GM12878 (cell line): Measurements from ENCODE around the gene ST7. TPM values are rescaled to one million over a fixed set of nuclear protein-coding genes. Genes with fewer than 3 reads are reported as not detected.
A peak's percentile ranks its signal among the peaks of the same experiment; 100 is the strongest.

ENCODE experiments used
- BACH1 ChIP-seq: fragments of 450-650 bp; IDR thresholded peaks from 2 replicates; pipeline ENCODE4 v1.6.1; 2017; ENCODE audit warnings: mild to moderate bottlenecking, borderline replicate concordance
- BHLHE40 ChIP-seq, 2 experiments: fragments of 450-650 bp in 1 of 2; IDR thresholded peaks; 2 replicates each; pipeline ENCODE4 v1.6.1; 2011 to 2017; ENCODE audit warnings: low read depth in 2 of 2, borderline replicate concordance in 1 of 2, improper control_type of control experiment in 1 of 2, low read length in 1 of 2, mild to moderate bottlenecking in 1 of 2
- BMI1 ChIP-seq: fragments of 450-650 bp; IDR thresholded peaks from 2 replicates; pipeline ENCODE4 v1.6.1; 2016; ENCODE audit warnings: mild to moderate bottlenecking, moderate library complexity, borderline replicate concordance
- CBFB ChIP-seq: IDR thresholded peaks from 2 replicates; pipeline ENCODE4 v1.6.1; 2016; ENCODE audit warnings: antibody characterized with exemption, low read depth
- CREB1 ChIP-seq: IDR thresholded peaks from 2 replicates; pipeline ENCODE4 v1.6.1; 2012; ENCODE audit warnings: low read depth, mild to moderate bottlenecking, inconsistent platforms
- DPF2 ChIP-seq: fragments of 450-650 bp; IDR thresholded peaks from 2 replicates; pipeline ENCODE4 v1.6.1; 2017; ENCODE audit warnings: mild to moderate bottlenecking
- EED ChIP-seq: sonication (generic); IDR thresholded peaks from 2 replicates; pipeline ENCODE4 v1.6.1; 2016; ENCODE audit warnings: antibody characterized with exemption, low read depth
- ETV6 ChIP-seq, 2 experiments: fragments of 450-650 bp in 1 of 2; IDR thresholded peaks in 1 of 2; conservative IDR thresholded peaks in 1 of 2; 2 replicates each; pipeline ENCODE4 v1.6.1; 2014; ENCODE audit warnings: antibody characterized with exemption in 1 of 2, borderline replicate concordance in 1 of 2, low read depth in 1 of 2, mild to moderate bottlenecking in 1 of 2, moderate library complexity in 1 of 2
- GATAD2B ChIP-seq: fragments of 450-650 bp; conservative IDR thresholded peaks from 2 replicates; pipeline ENCODE4 v1.6.1; 2017; ENCODE audit warnings: low read depth, mild to moderate bottlenecking, moderate library complexity
- MXI1 ChIP-seq: fragments of 150-350 bp; IDR thresholded peaks from 2 replicates; pipeline ENCODE4 v1.6.1; 2011; ENCODE audit warnings: low read depth, mild to moderate bottlenecking, inconsistent platforms, low read length, improper control_type of control experiment
- MYC ChIP-seq: IDR thresholded peaks from 2 replicates; pipeline ENCODE4 v1.6.1; 2011; ENCODE audit warnings: mild to moderate bottlenecking, low read length, moderate library complexity, inconsistent platforms; ENCODE audit not compliant: insufficient read depth, insufficient replicate concordance, insufficient read length, severe bottlenecking
- NFXL1 ChIP-seq: fragments of 450-650 bp; IDR thresholded peaks from 2 replicates; pipeline ENCODE4 v1.6.1; 2017; ENCODE audit warnings: antibody characterized with exemption, mild to moderate bottlenecking, borderline replicate concordance
- PAX5 ChIP-seq: IDR thresholded peaks from 2 replicates; pipeline ENCODE4 v1.6.1; 2011; ENCODE audit warnings: low read depth, low read length, borderline replicate concordance
- PML ChIP-seq: IDR thresholded peaks from 2 replicates; pipeline ENCODE4 v1.6.1; 2012; ENCODE audit warnings: low read length, inconsistent platforms
- POLR2AphosphoS2 ChIP-seq: IDR thresholded peaks from 2 replicates; pipeline ENCODE4 v1.6.1; 2011; ENCODE audit warnings: low read depth, mild to moderate bottlenecking, low read length, improper control_type of control experiment, moderate library complexity
- POLR2AphosphoS5 ChIP-seq: IDR thresholded peaks from 2 replicates; pipeline ENCODE4 v1.6.1; 2011; ENCODE audit warnings: mild to moderate bottlenecking, low read length, inconsistent platforms
- RELB ChIP-seq: fragments of 450-650 bp; IDR thresholded peaks from 2 replicates; pipeline ENCODE4 v1.6.1; 2017; ENCODE audit warnings: low read depth, mild to moderate bottlenecking, moderate library complexity
- REST ChIP-seq: IDR thresholded peaks from 2 replicates; pipeline ENCODE4 v1.6.1; 2012; ENCODE audit warnings: mild to moderate bottlenecking, low read depth, low read length
- SIN3A ChIP-seq: IDR thresholded peaks from 2 replicates; pipeline ENCODE4 v1.6.1; 2012; ENCODE audit warnings: low read depth, low read length, improper control_type of control experiment
- TCF7 ChIP-seq: IDR thresholded peaks from 2 replicates; pipeline ENCODE4 v1.6.1; 2014; ENCODE audit warnings: antibody characterized with exemption, borderline replicate concordance
- ZBTB33 ChIP-seq: fragments of 450-650 bp; IDR thresholded peaks from 2 replicates; pipeline ENCODE4 v1.6.1; 2017; ENCODE audit warnings: mild to moderate bottlenecking
- ZNF207 ChIP-seq: fragments of 450-650 bp; IDR thresholded peaks from 2 replicates; pipeline ENCODE4 v1.6.1; 2014; ENCODE audit warnings: antibody characterized with exemption, mild to moderate bottlenecking, borderline replicate concordance
- polyA plus RNA-seq, 11 experiments: library from polyadenylated mRNA; depleted of rRNA in 4 of 11; unstranded in 6 of 11; stranded (reverse) in 5 of 11; fragments of >200 nt; fragmentation: Nextera tagmentation in 4 of 11; fragmentation: Illumina TruSeq in 1 of 11; extraction: Ambion mirVana in 4 of 11; extraction: Trizol in 1 of 11; gene quantifications; 1 replicate in 1 of 11; 2 replicates in 10 of 11; pipeline versions ENCODE4 v1.2.1 to v1.2.3, GENCODE V29; 2011 to 2016; ENCODE audit warnings: inconsistent platforms in 2 of 11, missing spikeins in 2 of 11, low read depth in 1 of 11
- total RNA-seq, 4 experiments: library from RNA; depleted of rRNA in 3 of 4; stranded (reverse); fragments of >200 nt in 3 of 4; fragmentation: Illumina TruSeq in 1 of 4; extraction: Trizol in 1 of 4; gene quantifications; 2 replicates each; pipeline versions ENCODE4 v1.2.1 to v1.2.3, GENCODE V29; 2013 to 2021

Gene ST7
- total and polyA plus RNA-seq, 10 of the 15 experiments (the other 5 are each of a cell fraction or from before 2014, with no cell fraction given), result 27.7 to 76.4 (median 53.6) TPM

- TF ChIP-seq MYC (no peak), POLR2AphosphoS5 (peak; percentile 60; the same call in 1 of the 2 replicates), NFXL1 (no peak), GATAD2B (peak; percentile 84; the same call in 1 of the 2 replicates), BHLHE40 (IDR thresholded peaks at IDR 0.05; ENCODE audit: borderline replicate concordance in 1 of 2, low read depth in 2 of 2, low read length in 1 of 2) (0 out of 4 replicates have a peak, but pooled peaks have one; percentile 5 to 22), ZBTB33 (no peak), CBFB (no peak), PAX5 (no peak), DPF2 (peak; percentile 85), RELB (0 out of 2 replicates have a peak, but pooled peaks have one; percentile 36), BACH1 (no peak), EED (peak; percentile 78), ETV6 (conservative IDR thresholded peaks at IDR 0.05 in 1 of 2, IDR thresholded peaks at IDR 0.05 in 1 of 2; ENCODE audit: borderline replicate concordance in 1 of 2, low read depth in 1 of 2) (no peak), POLR2AphosphoS2 (no peak; the same call in 1 of the 2 replicates), REST (no peak), PML (no peak), ZNF207 (peak; percentile 81; the same call in 1 of the 2 replicates), BMI1 (no peak), MXI1 (peak; percentile 68), CREB1 (peak; percentile 70; the same call in 1 of the 2 replicates), SIN3A (0 out of 2 replicates have a peak, but pooled peaks have one; percentile 30), TCF7 (no peak)
Measured at GRCh38 chr7:116953906-116954838, 871 bp downstream of the ST7 start (continued).
